GM12878 (cell line): ENCODE results near the gene HEATR1. TPM values are rescaled to one million over a fixed set of nuclear protein-coding genes. Genes with fewer than 3 reads are reported as not detected.
"Not testable (repeated sequence)": the region's sequence is repeated elsewhere in the genome, so short reads cannot be mapped to it uniquely, and the experiment has no call there.

ENCODE experiments used
- ATAC-seq: fragments of 200-7000 bp; cut with Tn5 transposase; 3 replicates; pipeline ENCODE4 v1.9.1; 2020; ENCODE audit warnings: mild to moderate bottlenecking, moderate library complexity
- BruUV-seq: library from RNA; stranded (reverse); fragments of 400-500 nt; replicated peaks from 2 replicates; lab custom pipeline; 2021; lab: Mats Ljungman, UMichigan
- CTCF ChIA-PET: fragments of 300-600 bp; sonication (Branson Sonifier 250); formaldehyde crosslinking; extraction: SDS; loops from one replicate; lab custom pipeline; 2021; ENCODE audit warnings: inconsistent platforms; lab: Yijun Ruan, JAX
- POLR2A ChIA-PET: fragments of 350-600 bp; formaldehyde crosslinking; extraction: SDS; loops from one replicate; lab custom pipeline; 2021; ENCODE audit warnings: inconsistent platforms; lab: Charles Lee
- RAD21 ChIA-PET: fragments of 300-600 bp; sonication (Branson Sonifier 250); formaldehyde crosslinking; loops from one replicate; lab custom pipeline; 2023; ENCODE audit warnings: antibody characterized with exemption; ENCODE audit not compliant: unreplicated experiment; lab: Charles Lee
- SMC1A ChIA-PET: fragments of 300-600 bp; sonication (Branson Sonifier 250); formaldehyde crosslinking; loops from one replicate; lab custom pipeline; 2023; ENCODE audit not compliant: unreplicated experiment, uncharacterized antibody; lab: Charles Lee
- DNase-seq: peaks from one replicate; pipeline ENCODE4 v3.0.0-alpha.2; 2011; ENCODE audit warnings: low read depth, low spot score
- FAIRE-seq: peaks from 3 replicates; lab custom pipeline; 2011; peaks lifted over from hg19 to GRCh38; lab: Jason Lieb, UNC
- H2AFZ ChIP-seq: 2 replicates; pipeline ENCODE4 v1.6.0; 2011; ENCODE audit warnings: low read depth, low read length, control low read depth; ENCODE audit not compliant: control insufficient read depth
- H3K27ac ChIP-seq: 2 replicates; pipeline ENCODE4 v1.5.1; 2011; ENCODE audit warnings: control low read depth; ENCODE audit not compliant: control insufficient read depth, insufficient read depth
- H3K27me3 ChIP-seq, 2 experiments: replicated peaks in 1 of 2; 2 replicates each; pipeline versions ENCODE4 v1.6.0 to v1.6.1; 2011; ENCODE audit warnings: low read length in 1 of 2; ENCODE audit not compliant: control insufficient read depth in 2 of 2, insufficient read depth in 2 of 2
- H3K36me3 ChIP-seq, 2 experiments: 2 replicates each; pipeline ENCODE4 v1.5.1; 2011; ENCODE audit warnings: low read length in 1 of 2; ENCODE audit not compliant: control insufficient read depth in 2 of 2, insufficient read depth in 2 of 2
- H3K4me1 ChIP-seq: 2 replicates; pipeline ENCODE4 v1.6.1; 2011; ENCODE audit warnings: mild to moderate bottlenecking, low read length, moderate library complexity, mixed read lengths; ENCODE audit not compliant: control insufficient read depth, insufficient read depth
- H3K4me2 ChIP-seq: 2 replicates; pipeline ENCODE4 v1.6.0; 2011; ENCODE audit warnings: control low read depth; ENCODE audit not compliant: control insufficient read depth, insufficient read depth
- H3K4me3 ChIP-seq: fragments of 200-600 bp; sonication (generic); 2 replicates; pipeline ENCODE4 v1.5.1; 2016
- H3K79me2 ChIP-seq: 2 replicates; pipeline ENCODE4 v1.6.0; 2011; ENCODE audit warnings: low read length; ENCODE audit not compliant: control insufficient read depth, insufficient read depth
- H3K9ac ChIP-seq: 2 replicates; pipeline ENCODE4 v1.8.0; 2011; ENCODE audit warnings: low read length, control low read depth, mixed read lengths; ENCODE audit not compliant: control insufficient read depth, insufficient read depth
- H3K9me3 ChIP-seq: replicated peaks from 3 replicates; pipeline ENCODE4 v1.5.1; 2011; ENCODE audit warnings: mild to moderate bottlenecking, low read length; ENCODE audit not compliant: control insufficient read depth, insufficient read depth
- H4K20me1 ChIP-seq: 2 replicates; pipeline ENCODE4 v1.6.0; 2011; ENCODE audit not compliant: control insufficient read depth, insufficient read depth
- CBFB ChIP-seq: IDR thresholded peaks from 2 replicates; pipeline ENCODE4 v1.6.1; 2016; ENCODE audit warnings: antibody characterized with exemption, low read depth
- E2F8 ChIP-seq: fragments of 450-650 bp; IDR thresholded peaks from 2 replicates; pipeline ENCODE4 v1.6.1; 2018; ENCODE audit warnings: mild to moderate bottlenecking, low read depth, moderate library complexity; ENCODE audit not compliant: partially characterized antibody
- IKZF1 ChIP-seq: fragments of 450-650 bp; conservative IDR thresholded peaks from 2 replicates; pipeline ENCODE4 v1.6.1; 2017; ENCODE audit warnings: antibody characterized with exemption, mild to moderate bottlenecking
- WGBS: methylation state at CpG from one replicate; pipeline ENCODE4 v1.1.6; 2016; ENCODE audit warnings: low lambda C conversion rate; ENCODE audit not compliant: insufficient replicate concordance, insufficient coverage; ENCODE audit errors: missing lambda C conversion rate; 5-methylcytosine and 5-hydroxymethylcytosine counted together
- in situ Hi-C: fragments of 300-500 bp; cut with MboI; formaldehyde crosslinking; loops from 9 replicates; pipeline ENCODE4 v1.14.3; 2018; ENCODE audit warnings: mixed read lengths
- intact Hi-C: fragments of 100-400 bp; cut with micrococcal nuclease; formaldehyde crosslinking; loops from one replicate; pipeline ENCODE4 v1.14.2; 2022; ENCODE audit not compliant: unreplicated experiment
- polyA plus RNA-seq, 11 experiments: library from polyadenylated mRNA; depleted of rRNA in 4 of 11; unstranded in 6 of 11; stranded (reverse) in 5 of 11; fragments of >200 nt; fragmentation: Nextera tagmentation in 4 of 11; fragmentation: Illumina TruSeq in 1 of 11; extraction: Ambion mirVana in 4 of 11; extraction: Trizol in 1 of 11; gene quantifications; 1 replicate in 1 of 11; 2 replicates in 10 of 11; pipeline versions ENCODE4 v1.2.1 to v1.2.3, GENCODE V29; 2011 to 2016; ENCODE audit warnings: inconsistent platforms in 2 of 11, missing spikeins in 2 of 11, low read depth in 1 of 11
- total RNA-seq, 4 experiments: library from RNA; depleted of rRNA in 3 of 4; stranded (reverse); fragments of >200 nt in 3 of 4; fragmentation: Illumina TruSeq in 1 of 4; extraction: Trizol in 1 of 4; gene quantifications; 2 replicates each; pipeline versions ENCODE4 v1.2.1 to v1.2.3, GENCODE V29; 2013 to 2021

HEATR1 gene
- total and polyA plus RNA-seq, 10 of the 15 experiments (the other 5 are each of a cell fraction or from before 2014, with no cell fraction given), result 8.6 to 72.3 (median 41.9) TPM

- TF ChIP-seq E2F8, result no peak
- TF ChIP-seq CBFB, result no peak
- TF ChIP-seq IKZF1, result no peak
Observed at GRCh38 chr1:236578661-236579060, 25.7 kb downstream of the HEATR1 start (continued).

GRCh38 chr1:236577041-236577440, 27.3 kb downstream of the HEATR1 start:
- in situ Hi-C loops, H4K20me1 ChIP-seq, H3K9ac ChIP-seq, BruUV-seq, H3K4me2 ChIP-seq, CTCF ChIA-PET, H3K4me1 ChIP-seq, H3K27me3 ChIP-seq, SMC1A ChIA-PET, RAD21 ChIA-PET, H3K4me3 ChIP-seq, H3K27ac ChIP-seq, H3K9me3 ChIP-seq, H3K79me2 ChIP-seq, H2AFZ ChIP-seq, intact Hi-C loops, POLR2A ChIA-PET, ATAC-seq, DNase-seq, FAIRE-seq: not testable (repeated sequence)
- WGBS, result 83% methylated on average over 7 of the region's 7 CpGs
- H3K36me3 ChIP-seq, result peaks cover 4 to 12% of the 10 kb centered on the region in 2 experiments; a peak in 3 of 4 replicates
